ENCODE measurements around the gene SPECC1L. TPM values are rescaled to one million over a fixed set of nuclear protein-coding genes. Genes with fewer than 3 reads are reported as not detected.
"Not testable (repeated sequence)": the region's sequence is repeated elsewhere in the genome, so short reads cannot be mapped to it uniquely, and the experiment has no call there.

Gene SPECC1L
- total RNA-seq, 1 donor from 2014 or later, result 35.9 TPM

- H3K4me3 Mint-ChIP-seq (ENCODE audit: low read depth); H3K27ac Mint-ChIP-seq; intact Hi-C loops (cut with micrococcal nuclease); H3K27me3 Mint-ChIP-seq (ENCODE audit: low read depth); H3K9me3 Mint-ChIP-seq; H3K36me3 Mint-ChIP-seq (ENCODE audit: low read depth); DNase-seq (ENCODE audit: low spot score): not testable (repeated sequence)
- H3K4me1 Mint-ChIP-seq (ENCODE audit: low read depth), result peaks cover 27% of the 10 kb centered on the region
These were observed 32.4 kb upstream of the SPECC1L start for GRCh38 chr22:24238101-24238694.

DNA sequence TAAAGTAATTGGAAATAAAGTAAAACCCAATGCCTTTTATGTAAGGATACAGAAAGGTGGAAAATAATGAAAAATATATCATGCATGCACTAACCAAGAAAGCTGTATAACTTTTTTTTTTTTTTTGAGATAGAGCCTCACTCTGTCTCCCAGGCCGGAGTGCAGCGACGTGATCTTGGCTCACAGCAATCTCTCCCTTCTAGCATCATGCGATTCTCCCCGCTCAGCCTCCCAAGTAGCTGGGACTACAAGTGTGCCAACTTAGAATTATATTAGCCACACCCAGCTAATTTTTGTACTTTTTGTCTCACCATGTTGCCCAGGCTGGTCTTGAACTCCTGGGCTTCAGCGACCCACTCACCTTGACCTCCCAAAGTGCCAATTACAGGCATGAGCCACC lies 30.2 kb upstream of the SPECC1L start:
- Mint-ChIP-seq H3K4me3 (ENCODE audit: low read depth) (no peak overlapping the region), H3K9me3 (no peaks in the 10 kb centered on the region), H3K27ac (no peak overlapping the region), H3K36me3 (ENCODE audit: low read depth) (no peaks in the 10 kb centered on the region), H3K4me1 (ENCODE audit: low read depth) (peaks cover 34% of the 10 kb centered on the region), H3K27me3 (ENCODE audit: low read depth) (no peaks in the 10 kb centered on the region)
- intact Hi-C loops (cut with micrococcal nuclease), result no loop called here
- DNase-seq (ENCODE audit: low spot score), result no peak

DNA sequence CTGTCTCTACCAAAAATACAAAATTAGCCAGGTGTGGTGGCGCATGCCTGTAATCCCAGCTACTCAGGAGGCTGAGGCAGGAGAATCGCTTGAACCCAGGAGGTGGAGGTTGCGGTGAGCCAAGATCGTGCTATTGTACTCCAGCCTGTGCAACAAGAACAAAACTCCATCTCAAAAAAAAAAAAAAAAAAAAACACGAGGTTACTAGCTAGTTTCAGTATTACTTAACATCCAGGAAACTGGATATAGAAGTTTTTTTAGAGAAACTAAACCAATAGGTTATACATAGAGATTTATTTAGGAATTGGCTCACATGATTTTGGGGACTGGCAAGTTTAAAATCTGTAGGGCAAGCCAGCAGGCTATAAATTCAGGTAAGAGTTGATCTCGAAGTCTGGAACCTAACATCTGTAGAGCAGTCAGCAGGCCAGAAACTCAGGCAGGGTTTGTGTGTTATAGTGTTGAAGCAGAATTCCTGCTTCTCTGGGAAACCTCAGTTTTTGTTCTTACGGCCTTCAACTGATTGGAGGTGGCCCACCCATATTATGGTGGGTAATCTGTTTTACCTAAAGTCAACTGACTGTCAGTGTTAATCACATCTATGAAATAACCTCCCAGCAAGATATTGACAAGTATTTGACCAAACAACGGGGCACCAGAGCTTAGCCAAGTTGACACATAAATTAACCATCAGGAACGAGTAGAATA lies 29.5 kb upstream of the SPECC1L start:
- H3K4me3 Mint-ChIP-seq (ENCODE audit: low read depth); DNase-seq (ENCODE audit: low spot score); H3K27me3 Mint-ChIP-seq (ENCODE audit: low read depth); H3K36me3 Mint-ChIP-seq (ENCODE audit: low read depth); H3K9me3 Mint-ChIP-seq; H3K27ac Mint-ChIP-seq; intact Hi-C loops (cut with micrococcal nuclease): not testable (repeated sequence)
- H3K4me1 Mint-ChIP-seq (ENCODE audit: low read depth), result peaks cover 34% of the 10 kb centered on the region

- H3K27ac Mint-ChIP-seq, result peak overlapping the region; percentile 78
- H3K27me3 Mint-ChIP-seq (ENCODE audit: low read depth); H3K36me3 Mint-ChIP-seq (ENCODE audit: low read depth); intact Hi-C loops (cut with micrococcal nuclease); H3K4me3 Mint-ChIP-seq (ENCODE audit: low read depth); DNase-seq (ENCODE audit: low spot score); H3K9me3 Mint-ChIP-seq: not testable (repeated sequence)
- peaks cover 35% of the 10 kb centered on the region for H3K4me1 Mint-ChIP-seq (ENCODE audit: low read depth)
These were observed 27.2 kb upstream of the SPECC1L start for GRCh38 chr22:24243417-24243816.

- DNase-seq (ENCODE audit: low spot score), result no peak
- no peaks in the 10 kb centered on the region for H3K27me3 Mint-ChIP-seq (ENCODE audit: low read depth)
- peaks cover 35% of the 10 kb centered on the region for H3K4me1 Mint-ChIP-seq (ENCODE audit: low read depth)
- H3K9me3 Mint-ChIP-seq, result no peaks in the 10 kb centered on the region
- intact Hi-C loops (cut with micrococcal nuclease), result no loop called here
- H3K27ac Mint-ChIP-seq, result peak overlapping the region; percentile 8
- no peaks in the 10 kb centered on the region for H3K36me3 Mint-ChIP-seq (ENCODE audit: low read depth)
- H3K4me3 Mint-ChIP-seq (ENCODE audit: low read depth), result no peak overlapping the region
These were observed 26.4 kb upstream of the SPECC1L start for GRCh38 chr22:24244144-24244787.

GRCh38 chr22:24245030-24245431 lies 25.6 kb upstream of the SPECC1L start, which contains the start of gene GGT5:
TSS of gene GGT5 (minus strand) at chr22:24245082. CDS start at chr22:24244725, 357 bp downstream.
- H3K9me3 Mint-ChIP-seq; intact Hi-C loops (cut with micrococcal nuclease); DNase-seq (ENCODE audit: low spot score); H3K4me3 Mint-ChIP-seq (ENCODE audit: low read depth); H3K36me3 Mint-ChIP-seq (ENCODE audit: low read depth); H3K27me3 Mint-ChIP-seq (ENCODE audit: low read depth): not testable (repeated sequence)
- H3K4me1 Mint-ChIP-seq (ENCODE audit: low read depth), result peaks cover 33% of the 10 kb centered on the region
- peak within 1 kb of the TSS; percentile 8 for H3K27ac Mint-ChIP-seq

GRCh38 chr22:24245584-24246561 lies 24.8 kb upstream of the SPECC1L start:
- peaks cover 27% of the 10 kb centered on the region for H3K4me1 Mint-ChIP-seq (ENCODE audit: low read depth)
- H3K27me3 Mint-ChIP-seq (ENCODE audit: low read depth); H3K36me3 Mint-ChIP-seq (ENCODE audit: low read depth); DNase-seq (ENCODE audit: low spot score); H3K27ac Mint-ChIP-seq; H3K4me3 Mint-ChIP-seq (ENCODE audit: low read depth); H3K9me3 Mint-ChIP-seq: not testable (repeated sequence)
- intact Hi-C loops (cut with micrococcal nuclease), result loop anchor here (2.0 kb wide), 1 partner anchor 57 kb away; no protein-coding TSS in a partner anchor

GRCh38 chr22:24247011-24247507 lies 23.6 kb upstream of the SPECC1L start:
- H3K4me3 Mint-ChIP-seq (ENCODE audit: low read depth), result no peak overlapping the region
- H3K4me1 Mint-ChIP-seq (ENCODE audit: low read depth), result peaks cover 20% of the 10 kb centered on the region
- no peak overlapping the region for H3K27ac Mint-ChIP-seq
- intact Hi-C loops (cut with micrococcal nuclease), result loop anchor here (2.0 kb wide), 1 partner anchor 58 kb away; no protein-coding TSS in a partner anchor
- H3K9me3 Mint-ChIP-seq, result no peaks in the 10 kb centered on the region
- DNase-seq (ENCODE audit: low spot score), result no peak
- H3K36me3 Mint-ChIP-seq (ENCODE audit: low read depth), result no peaks in the 10 kb centered on the region
- H3K27me3 Mint-ChIP-seq (ENCODE audit: low read depth), result no peaks in the 10 kb centered on the region

- Mint-ChIP-seq H3K4me1 (ENCODE audit: low read depth) (peaks cover 14% of the 10 kb centered on the region), H3K27ac (no peak overlapping the region), H3K4me3 (ENCODE audit: low read depth) (no peak overlapping the region), H3K36me3 (ENCODE audit: low read depth) (no peaks in the 10 kb centered on the region), H3K27me3 (ENCODE audit: low read depth) (no peaks in the 10 kb centered on the region), H3K9me3 (no peaks in the 10 kb centered on the region)
- DNase-seq (ENCODE audit: low spot score), result no peak
- intact Hi-C loops (cut with micrococcal nuclease), result loop anchor here (2.0 kb wide), 1 partner anchor 59 kb away; no protein-coding TSS in a partner anchor
These were observed 22.9 kb upstream of the SPECC1L start for GRCh38 chr22:24247564-24248344.

- H3K9me3 Mint-ChIP-seq; DNase-seq (ENCODE audit: low spot score); intact Hi-C loops (cut with micrococcal nuclease); H3K27me3 Mint-ChIP-seq (ENCODE audit: low read depth); H3K27ac Mint-ChIP-seq; H3K36me3 Mint-ChIP-seq (ENCODE audit: low read depth); H3K4me3 Mint-ChIP-seq (ENCODE audit: low read depth); H3K4me1 Mint-ChIP-seq (ENCODE audit: low read depth): not testable (repeated sequence)
These were observed 22.0 kb upstream of the SPECC1L start for GRCh38 chr22:24248611-24249010.

DNA sequence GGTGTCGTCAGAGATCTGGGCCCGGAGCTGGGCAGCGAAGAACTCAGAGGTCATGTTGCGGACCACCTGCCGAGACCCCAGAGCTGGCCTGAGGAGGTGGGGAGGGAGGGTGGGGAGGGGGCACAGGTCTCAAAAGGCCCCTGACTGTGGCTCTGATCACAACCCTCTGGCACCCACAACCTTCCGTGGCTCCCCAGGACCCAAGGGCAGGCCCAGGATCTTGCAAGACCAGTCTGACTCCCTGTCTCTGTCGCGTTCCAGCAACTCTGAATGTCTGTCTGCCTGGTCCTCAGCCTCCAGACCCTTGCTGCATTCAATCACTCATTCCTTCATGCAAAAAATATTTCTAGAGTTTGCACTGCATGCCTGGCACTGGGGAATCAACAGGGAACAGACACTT lies 21.2 kb upstream of the SPECC1L start:
- H3K9me3 Mint-ChIP-seq; H3K4me3 Mint-ChIP-seq (ENCODE audit: low read depth); H3K27ac Mint-ChIP-seq; H3K4me1 Mint-ChIP-seq (ENCODE audit: low read depth); H3K27me3 Mint-ChIP-seq (ENCODE audit: low read depth); intact Hi-C loops (cut with micrococcal nuclease); DNase-seq (ENCODE audit: low spot score); H3K36me3 Mint-ChIP-seq (ENCODE audit: low read depth): not testable (repeated sequence)
